GM20000 (cell line): Measurements from ENCODE around the gene CDH23.

Experiments
- DNase-seq: peaks from one replicate; pipeline ENCODE4 v3.0.0; 2012; ENCODE audit warnings: low spot score
- TF ChIP-seq, protein P1 (sequence below): IDR thresholded peaks from 2 replicates; pipeline ENCODE4 v1.5.1; 2012; ENCODE audit warnings: mild to moderate bottlenecking, control low read depth; ENCODE audit errors: extremely low read depth, missing control alignments

Gene CDH23

GRCh38 chr10:71432101-71432905 lies 35.6 kb downstream of the CDH23 start:
- no peak for DNase-seq
- TF ChIP-seq, protein P1, sequence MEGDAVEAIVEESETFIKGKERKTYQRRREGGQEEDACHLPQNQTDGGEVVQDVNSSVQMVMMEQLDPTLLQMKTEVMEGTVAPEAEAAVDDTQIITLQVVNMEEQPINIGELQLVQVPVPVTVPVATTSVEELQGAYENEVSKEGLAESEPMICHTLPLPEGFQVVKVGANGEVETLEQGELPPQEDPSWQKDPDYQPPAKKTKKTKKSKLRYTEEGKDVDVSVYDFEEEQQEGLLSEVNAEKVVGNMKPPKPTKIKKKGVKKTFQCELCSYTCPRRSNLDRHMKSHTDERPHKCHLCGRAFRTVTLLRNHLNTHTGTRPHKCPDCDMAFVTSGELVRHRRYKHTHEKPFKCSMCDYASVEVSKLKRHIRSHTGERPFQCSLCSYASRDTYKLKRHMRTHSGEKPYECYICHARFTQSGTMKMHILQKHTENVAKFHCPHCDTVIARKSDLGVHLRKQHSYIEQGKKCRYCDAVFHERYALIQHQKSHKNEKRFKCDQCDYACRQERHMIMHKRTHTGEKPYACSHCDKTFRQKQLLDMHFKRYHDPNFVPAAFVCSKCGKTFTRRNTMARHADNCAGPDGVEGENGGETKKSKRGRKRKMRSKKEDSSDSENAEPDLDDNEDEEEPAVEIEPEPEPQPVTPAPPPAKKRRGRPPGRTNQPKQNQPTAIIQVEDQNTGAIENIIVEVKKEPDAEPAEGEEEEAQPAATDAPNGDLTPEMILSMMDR = no peak

DNA sequence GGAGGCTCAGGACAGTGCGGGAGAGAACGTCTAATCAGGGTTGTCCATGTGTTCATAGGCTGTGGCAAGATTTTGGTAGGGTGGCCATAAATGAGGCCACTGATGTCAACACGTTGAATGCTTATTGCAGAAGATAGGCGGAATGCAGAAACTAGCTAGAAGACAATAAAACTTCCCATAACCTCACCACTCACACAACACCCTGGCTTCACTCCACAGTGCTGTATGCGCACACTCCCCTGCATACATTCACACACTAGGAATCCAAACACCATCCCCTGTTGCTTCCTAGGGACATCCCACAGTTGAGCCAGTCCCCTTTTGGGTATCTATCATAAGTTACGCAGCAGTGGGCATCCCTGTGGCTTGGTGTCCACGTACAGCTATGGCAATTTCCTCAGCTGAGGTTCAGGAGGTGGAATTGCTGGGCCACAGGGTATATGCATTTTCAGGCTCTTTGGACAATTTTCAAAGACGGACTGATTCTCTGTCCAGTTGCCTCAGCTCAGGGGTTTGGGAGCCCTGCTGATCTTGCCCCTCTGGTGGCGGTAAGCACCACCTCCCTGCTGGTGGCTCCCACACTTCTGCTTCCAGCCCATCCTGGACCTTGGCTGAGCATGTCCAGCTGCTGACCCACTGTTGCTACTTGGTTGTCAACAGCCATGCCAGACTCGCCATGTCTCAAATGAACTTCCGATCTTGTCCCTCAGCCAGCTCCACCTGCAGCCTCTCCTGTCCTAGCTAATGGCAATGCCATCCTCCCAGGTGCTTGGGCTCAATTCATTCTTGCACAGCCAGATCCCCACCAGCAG lies 36.4 kb downstream of the CDH23 start:
- no peak for DNase-seq
- TF ChIP-seq, protein P1 = no peak

DNA sequence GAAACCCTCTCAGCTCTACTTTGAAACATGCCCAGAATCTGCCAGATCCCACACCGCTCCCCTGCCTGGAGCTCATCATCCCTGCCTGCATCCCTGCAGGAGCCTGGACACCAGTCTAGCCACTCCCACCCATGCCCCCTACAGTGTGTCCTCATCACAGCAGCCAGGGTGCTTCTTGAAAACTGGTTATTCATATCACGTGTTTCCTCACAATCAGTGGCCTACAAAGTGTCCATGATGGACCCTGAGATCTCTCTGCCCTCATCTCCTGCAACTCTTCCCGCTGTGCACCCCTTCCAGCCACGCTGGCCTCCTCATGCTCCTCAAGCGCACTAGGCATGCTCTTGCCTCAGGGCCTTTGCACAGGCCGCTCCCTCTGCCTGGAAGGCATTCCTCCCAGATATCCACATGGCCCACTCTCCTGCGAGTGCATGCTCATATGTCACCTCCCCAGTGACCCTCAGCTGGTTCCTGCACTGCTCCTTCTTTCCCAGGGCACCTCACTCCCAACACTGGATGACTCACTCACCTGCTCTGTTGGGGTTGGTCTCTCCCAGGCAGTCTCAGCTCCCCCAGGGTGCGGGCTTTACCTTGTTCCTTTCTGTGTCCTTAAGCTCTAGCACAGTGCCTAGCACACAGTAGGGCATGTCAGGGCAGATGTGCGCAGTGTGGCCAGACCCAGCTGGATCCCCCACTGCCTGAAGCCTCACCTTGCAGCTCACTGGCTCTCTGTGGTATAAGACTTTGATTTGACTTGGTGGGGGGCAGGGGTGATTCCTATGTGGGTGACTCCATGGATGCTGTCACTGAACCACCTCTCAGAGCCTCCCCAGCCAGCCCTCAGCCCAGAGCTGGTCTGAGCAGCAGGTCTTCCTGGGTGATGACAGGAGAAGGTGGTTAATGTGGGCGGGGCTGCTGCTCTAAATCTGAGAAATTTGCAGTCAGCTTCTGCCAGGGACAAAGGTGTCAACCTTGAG lies 37.3 kb downstream of the CDH23 start:
- DNase-seq = no peak
- TF ChIP-seq, protein P1 = no peak

DNA sequence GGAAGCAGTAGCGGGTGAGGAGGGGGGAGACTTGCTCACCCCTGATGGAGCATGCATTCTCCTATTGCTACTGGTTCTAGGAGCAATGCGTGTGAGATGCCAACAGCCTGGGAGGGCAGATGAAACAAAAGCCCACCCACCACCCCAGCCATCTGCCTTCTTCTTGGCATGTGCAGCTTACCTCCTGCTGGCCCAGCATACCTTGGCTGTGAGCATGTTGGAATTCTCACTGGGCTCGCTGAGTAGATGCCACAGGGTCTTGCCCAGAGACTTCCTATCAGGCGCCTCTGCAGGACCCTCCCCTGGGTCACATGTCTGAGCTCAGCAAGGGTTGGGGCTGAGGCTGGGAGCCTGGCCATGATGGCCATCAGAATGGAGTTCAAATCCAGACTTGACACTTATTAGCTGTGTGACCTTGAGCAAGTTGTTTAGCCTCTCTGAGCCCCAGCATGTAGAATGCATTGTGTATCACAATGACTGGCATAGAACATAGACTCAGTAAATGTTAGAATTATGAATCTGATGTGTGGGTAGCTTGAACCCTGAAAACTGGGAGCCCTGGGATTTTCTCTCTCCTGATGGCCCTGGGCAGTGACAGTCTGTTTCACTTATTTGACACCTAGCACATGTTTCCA lies 38.2 kb downstream of the CDH23 start:
- DNase-seq = no peak
- TF ChIP-seq, protein P1 = no peak

GRCh38 chr10:71435571-71436267 lies 39.0 kb downstream of the CDH23 start:
- TF ChIP-seq, protein P1 = no peak
- no peak for DNase-seq
